ENCODE data around the gene ACBD4. TPM values are rescaled to one million over a fixed set of nuclear protein-coding genes. Genes with fewer than 3 reads are reported as not detected.

The ACBD4 gene
- total RNA-seq, 1 experiment from 2014 or later = 1.4 TPM

- POLR2A ChIA-PET (ENCODE audit: low non-redundant PET) = no interaction called here
- no peaks in the 10 kb centered on the region for H3K4me1 ChIP-seq (ENCODE audit: insufficient read depth, low read length, poor library complexity, severe bottlenecking)
- intact Hi-C loops (cut with micrococcal nuclease; ENCODE audit: unreplicated experiment) = no loop called here
These were observed 19.0 kb upstream of the ACBD4 start for GRCh38 chr17:45116434-45117016.

DNA sequence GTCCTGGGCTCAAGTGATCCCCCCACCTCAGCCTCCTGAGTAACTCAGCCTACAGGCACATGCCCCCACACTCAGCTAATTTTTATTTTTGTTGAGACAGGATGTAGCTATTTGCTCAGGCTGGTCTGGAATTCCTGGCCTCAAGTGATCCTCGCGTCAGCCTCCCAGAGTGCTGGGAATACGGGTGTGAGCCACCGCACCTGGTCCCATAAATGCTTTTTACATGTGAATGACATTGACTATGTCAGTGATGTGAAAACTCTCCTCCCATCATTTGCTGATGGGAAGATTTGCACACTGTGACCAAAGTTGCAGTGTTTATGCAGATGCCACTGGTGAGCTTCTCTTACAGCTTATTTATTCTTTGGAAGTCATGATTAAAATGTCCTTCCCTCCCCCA is 18.2 kb upstream of the ACBD4 start:
- CTCF ChIA-PET = no interaction called here

More at GRCh38 chr17:45116434-45117016, 19.0 kb upstream of the ACBD4 start:
- DNase-seq (ENCODE audit: low spot score) = no peak
- CTCF ChIA-PET = no interaction called here
- TF ChIP-seq EZH2 (IDR thresholded peaks at IDR 0.05; ENCODE audit: borderline replicate concordance, low read depth, low read length, poor library complexity, severe bottlenecking) (no peak), CTCF (conservative IDR thresholded peaks at IDR 0.05; ENCODE audit: low read depth, low read length) (no peak)
- no peaks in the 10 kb centered on the region for H3K27me3 ChIP-seq (replicated peaks; ENCODE audit: insufficient read depth, low read depth, low read length, poor library complexity)
- H3K27ac ChIP-seq (ENCODE audit: low read depth, low read length, poor library complexity, severe bottlenecking) = no peak overlapping the region
- BruUV-seq (replicated peaks) = no TSS peak
- no peaks in the 10 kb centered on the region for H3K36me3 ChIP-seq (ENCODE audit: insufficient read depth, low read length, poor library complexity, severe bottlenecking)
- H3K9me3 ChIP-seq (ENCODE audit: low read depth, low read length, poor library complexity, severe bottlenecking) = no peaks in the 10 kb centered on the region
- H3K4me3 ChIP-seq (ENCODE audit: low read depth, low read length, poor library complexity, severe bottlenecking) = no peak overlapping the region

DNA sequence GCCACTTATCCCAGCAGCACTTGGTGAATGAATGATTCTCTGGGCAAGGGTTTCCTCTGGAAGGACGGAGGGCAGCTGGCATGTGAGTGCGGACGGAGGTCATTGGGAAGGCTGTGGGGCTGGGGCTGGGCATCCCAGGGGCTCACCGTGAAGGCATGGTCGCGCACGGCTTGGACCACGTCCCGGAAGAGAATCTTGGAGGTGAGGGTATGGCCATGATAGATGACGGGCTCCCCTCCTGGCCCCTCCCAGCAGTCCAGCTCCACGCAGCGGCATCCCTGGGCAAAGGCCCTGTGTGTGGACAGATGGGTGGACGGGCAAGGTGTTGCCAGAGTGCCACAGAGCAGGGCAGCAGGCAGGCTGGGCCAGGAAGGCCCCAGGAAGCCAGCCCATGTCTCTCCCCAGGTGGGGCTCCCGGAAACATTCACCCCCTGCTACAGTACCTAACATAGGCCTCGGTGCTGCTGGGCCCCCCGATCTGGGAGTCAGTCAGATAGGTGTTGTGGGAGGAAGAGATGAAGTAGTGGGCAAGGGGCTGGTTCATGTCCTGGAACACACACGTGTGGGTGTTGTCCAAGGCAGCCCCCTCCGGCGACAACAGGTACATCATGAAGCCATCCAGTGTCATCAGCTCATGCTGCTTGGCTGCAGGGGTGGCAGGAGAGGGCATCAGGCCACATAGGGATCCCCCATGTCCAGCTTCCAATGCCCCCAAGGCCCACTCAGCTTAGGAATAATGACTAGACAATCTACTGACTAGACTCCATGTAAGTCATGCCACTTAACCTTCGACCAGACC is 17.4 kb upstream of the ACBD4 start:
- Histone ChIP-seq H3K4me3 (ENCODE audit: low read depth, low read length, poor library complexity, severe bottlenecking) (no peak overlapping the region), H3K27me3 (replicated peaks; ENCODE audit: insufficient read depth, low read depth, low read length, poor library complexity) (no peaks in the 10 kb centered on the region), H3K36me3 (ENCODE audit: insufficient read depth, low read length, poor library complexity, severe bottlenecking) (no peaks in the 10 kb centered on the region), H3K9me3 (ENCODE audit: low read depth, low read length, poor library complexity, severe bottlenecking) (no peaks in the 10 kb centered on the region), H3K4me1 (ENCODE audit: insufficient read depth, low read length, poor library complexity, severe bottlenecking) (no peaks in the 10 kb centered on the region), H3K27ac (ENCODE audit: low read depth, low read length, poor library complexity, severe bottlenecking) (no peak overlapping the region)
- intact Hi-C loops (cut with micrococcal nuclease; ENCODE audit: unreplicated experiment) = no loop called here
- no TSS peak for BruUV-seq (replicated peaks)
- POLR2A ChIA-PET (ENCODE audit: low non-redundant PET) = no interaction called here
- DNase-seq (ENCODE audit: low spot score) = no peak
- TF ChIP-seq EZH2 (IDR thresholded peaks at IDR 0.05; ENCODE audit: borderline replicate concordance, low read depth, low read length, poor library complexity, severe bottlenecking) (no peak), CTCF (conservative IDR thresholded peaks at IDR 0.05; ENCODE audit: low read depth, low read length) (no peak)
- CTCF ChIA-PET = no interaction called here

More for the DNA sequence above, 18.2 kb upstream of the ACBD4 start:
- no peaks in the 10 kb centered on the region for H3K9me3 ChIP-seq (ENCODE audit: low read depth, low read length, poor library complexity, severe bottlenecking)
- intact Hi-C loops (cut with micrococcal nuclease; ENCODE audit: unreplicated experiment) = no loop called here
- no peak for DNase-seq (ENCODE audit: low spot score)
- no peaks in the 10 kb centered on the region for H3K36me3 ChIP-seq (ENCODE audit: insufficient read depth, low read length, poor library complexity, severe bottlenecking)
- TF ChIP-seq CTCF (conservative IDR thresholded peaks at IDR 0.05; ENCODE audit: low read depth, low read length) = no peak
- TF ChIP-seq EZH2 (IDR thresholded peaks at IDR 0.05; ENCODE audit: borderline replicate concordance, low read depth, low read length, poor library complexity, severe bottlenecking) = no peak
- H3K27ac ChIP-seq (ENCODE audit: low read depth, low read length, poor library complexity, severe bottlenecking) = no peak overlapping the region
- no TSS peak for BruUV-seq (replicated peaks)
- no peaks in the 10 kb centered on the region for H3K4me1 ChIP-seq (ENCODE audit: insufficient read depth, low read length, poor library complexity, severe bottlenecking)
- H3K4me3 ChIP-seq (ENCODE audit: low read depth, low read length, poor library complexity, severe bottlenecking) = no peak overlapping the region
- POLR2A ChIA-PET (ENCODE audit: low non-redundant PET) = no interaction called here
- H3K27me3 ChIP-seq (replicated peaks; ENCODE audit: insufficient read depth, low read depth, low read length, poor library complexity) = no peaks in the 10 kb centered on the region
